Fibroblast of lung (primary cell): ENCODE data around the gene CCNY. TPM values are rescaled to one million over a fixed set of nuclear protein-coding genes. Genes with fewer than 3 reads are reported as not detected.

ENCODE experiments used
- DNase-seq, 2 donors: peaks; one replicate each; pipeline versions ENCODE4 v3.0.0 to v3.0.0-alpha.2; 2010; ENCODE audit warnings: low read depth in 2 of 2
- H2AFZ ChIP-seq: 2 replicates; pipeline ENCODE4 v1.5.1; 2012; ENCODE audit warnings: low read length, control low read depth, inconsistent platforms
- H3K27ac ChIP-seq: 2 replicates; pipeline ENCODE4 v1.5.1; 2011; ENCODE audit warnings: low read length, control low read depth; ENCODE audit not compliant: insufficient read depth
- H3K27me3 ChIP-seq: 2 replicates; pipeline ENCODE4 v1.5.1; 2011; ENCODE audit warnings: mild to moderate bottlenecking, low read length; ENCODE audit not compliant: control insufficient read depth, insufficient read depth
- H3K36me3 ChIP-seq: 2 replicates; pipeline ENCODE4 v1.5.1; 2011; ENCODE audit warnings: low read length; ENCODE audit not compliant: control insufficient read depth, insufficient read depth
- H3K4me1 ChIP-seq: 2 replicates; pipeline ENCODE4 v1.5.1; 2011; ENCODE audit warnings: low read length; ENCODE audit not compliant: control insufficient read depth, insufficient read depth; ENCODE audit errors: extremely low read depth
- H3K4me2 ChIP-seq: 2 replicates; pipeline ENCODE4 v1.5.1; 2011; ENCODE audit warnings: low read length, control low read depth; ENCODE audit not compliant: insufficient read depth; ENCODE audit errors: extremely low read depth
- H3K4me3 ChIP-seq, 4 experiments: fragments of 200-600 bp in 1 of 4; sonication (generic) in 1 of 4; replicated peaks in 1 of 4; 2 replicates each; pipeline ENCODE4 v1.5.1; 2011 to 2016; ENCODE audit warnings: low read length in 4 of 4, low read depth in 3 of 4, mild to moderate bottlenecking in 3 of 4, control low read depth in 2 of 4, inconsistent platforms in 1 of 4, mixed read lengths in 1 of 4; ENCODE audit not compliant: insufficient read depth in 1 of 4; ENCODE audit errors: control extremely low read depth in 1 of 4
- H3K79me2 ChIP-seq: 2 replicates; pipeline ENCODE4 v1.5.1; 2012; ENCODE audit warnings: mild to moderate bottlenecking, low read length, inconsistent platforms; ENCODE audit not compliant: control insufficient read depth, insufficient read depth
- H3K9ac ChIP-seq: 2 replicates; pipeline ENCODE4 v1.5.1; 2011; ENCODE audit warnings: mild to moderate bottlenecking, low read length, control low read depth; ENCODE audit not compliant: insufficient read depth
- H3K9me3 ChIP-seq: 2 replicates; pipeline ENCODE4 v1.5.1; 2012; ENCODE audit warnings: low read depth, low read length; ENCODE audit not compliant: control insufficient read depth, insufficient read depth
- H4K20me1 ChIP-seq: 2 replicates; pipeline ENCODE4 v1.5.1; 2011; ENCODE audit warnings: low read length; ENCODE audit not compliant: control insufficient read depth, insufficient read depth; ENCODE audit errors: extremely low read depth
- CTCF ChIP-seq, 2 donors: IDR thresholded peaks in 1 of 2; conservative IDR thresholded peaks in 1 of 2; 1 replicate in 1 of 2; 2 replicates in 1 of 2; pipeline ENCODE4 v1.5.1; 2011 to 2012; ENCODE audit warnings: low read length in 2 of 2, control low read depth in 1 of 2, inconsistent platforms in 1 of 2, low read depth in 1 of 2, mild to moderate bottlenecking in 1 of 2
- EZH2 ChIP-seq: IDR thresholded peaks from 2 replicates; pipeline ENCODE4 v1.5.1; 2012; ENCODE audit warnings: low read length, control low read depth, mild to moderate bottlenecking; ENCODE audit errors: missing control alignments
- polyA plus RNA-seq, 2 donors: library from polyadenylated mRNA; depleted of rRNA in 1 of 2; stranded (reverse) in 1 of 2; unstranded in 1 of 2; fragments of >200 nt; gene quantifications; 2 replicates each; pipeline ENCODE4 v1.2.1, GENCODE V29; 2011 to 2012; ENCODE audit warnings: missing spikeins in 1 of 2
- total RNA-seq: library from RNA; depleted of rRNA; stranded (reverse); fragments of >200 nt; gene quantifications from 2 replicates; pipeline ENCODE4 v1.2.1, GENCODE V29; 2014

The CCNY gene
- total and polyA plus RNA-seq, 2 donors (not counting 1 experiment from before 2014, with no cell fraction given), result 34.7 to 66.4 TPM

GRCh38 chr10:35545878-35546590 is 209.7 kb downstream of the CCNY start:
- no peaks in the 10 kb centered on the region for H4K20me1 ChIP-seq
- peaks cover 2% of the 10 kb centered on the region for H3K36me3 ChIP-seq
- no peaks in the 10 kb centered on the region for H3K9me3 ChIP-seq
- H3K4me3 ChIP-seq, result no peak overlapping the region
- no peak overlapping the region for H3K4me2 ChIP-seq
- no peak overlapping the region for H3K9ac ChIP-seq
- no peak overlapping the region for H2AFZ ChIP-seq
- peak; percentile 32 to 76 for DNase-seq
- H3K79me2 ChIP-seq, result no peaks in the 10 kb centered on the region
- no peaks in the 10 kb centered on the region for H3K27me3 ChIP-seq
- TF ChIP-seq CTCF (conservative IDR thresholded peaks at IDR 0.05 in 1 of 2, IDR thresholded peaks at IDR 0.05 in 1 of 2; ENCODE audit: low read depth in 1 of 2, low read length in 2 of 2), result no peak
- no peak for TF ChIP-seq EZH2
- no peak overlapping the region for H3K27ac ChIP-seq
- H3K4me1 ChIP-seq, result no peaks in the 10 kb centered on the region

GRCh38 chr10:35546824-35547225 is 210.5 kb downstream of the CCNY start:
- DNase-seq, result peak in 1 of 2 donors; percentile 94
- H3K4me2 ChIP-seq, result no peak overlapping the region
- TF ChIP-seq CTCF (conservative IDR thresholded peaks at IDR 0.05 in 1 of 2, IDR thresholded peaks at IDR 0.05 in 1 of 2; ENCODE audit: low read depth in 1 of 2, low read length in 2 of 2), result no peak
- TF ChIP-seq EZH2, result no peak

GRCh38 chr10:35552650-35553342 is 216.5 kb downstream of the CCNY start:
- no peak overlapping the region for H3K27ac ChIP-seq
- no peak overlapping the region for H2AFZ ChIP-seq
- H3K79me2 ChIP-seq, result no peaks in the 10 kb centered on the region
- TF ChIP-seq CTCF (conservative IDR thresholded peaks at IDR 0.05 in 1 of 2, IDR thresholded peaks at IDR 0.05 in 1 of 2; ENCODE audit: low read depth in 1 of 2, low read length in 2 of 2), result no peak
- TF ChIP-seq EZH2, result no peak
- no peak overlapping the region for H3K4me3 ChIP-seq
- no peaks in the 10 kb centered on the region for H3K27me3 ChIP-seq
- peaks cover 5% of the 10 kb centered on the region for H3K36me3 ChIP-seq
- H4K20me1 ChIP-seq, result no peaks in the 10 kb centered on the region
- H3K9me3 ChIP-seq, result no peaks in the 10 kb centered on the region
- peak in 1 of 2 donors; percentile 68 for DNase-seq
- no peak overlapping the region for H3K4me2 ChIP-seq
- H3K9ac ChIP-seq, result no peak overlapping the region
- no peaks in the 10 kb centered on the region for H3K4me1 ChIP-seq

More at GRCh38 chr10:35546824-35547225, 210.5 kb downstream of the CCNY start:
- H3K9ac ChIP-seq, result no peak overlapping the region
- no peak overlapping the region for H3K27ac ChIP-seq
- no peaks in the 10 kb centered on the region for H3K27me3 ChIP-seq
- H3K36me3 ChIP-seq, result peaks cover 2% of the 10 kb centered on the region
- no peak overlapping the region for H3K4me3 ChIP-seq
- no peak overlapping the region for H2AFZ ChIP-seq
- H3K79me2 ChIP-seq, result no peaks in the 10 kb centered on the region
- H3K9me3 ChIP-seq, result no peaks in the 10 kb centered on the region
- H4K20me1 ChIP-seq, result no peaks in the 10 kb centered on the region
- no peaks in the 10 kb centered on the region for H3K4me1 ChIP-seq
